ENCODE data around the gene MYO18A.

GRCh38 chr17:29045734-29046472 lies 134.3 kb downstream of the MYO18A start:
- no peak for TF ChIP-seq CTCF (IDR thresholded peaks at IDR 0.05; ENCODE audit: insufficient read depth, low read length)
- TF ChIP-seq REST (IDR thresholded peaks at IDR 0.05; ENCODE audit: insufficient replicate concordance, low read depth) = no peak
- no peak for TF ChIP-seq POLR2AphosphoS5 (IDR thresholded peaks at IDR 0.05; ENCODE audit: low read depth)
- no peak for TF ChIP-seq GABPA (IDR thresholded peaks at IDR 0.05; ENCODE audit: low read depth)
